Activated CD8-positive, alpha-beta memory T cell treated with anti-CD3 and anti-CD28 coated beads, Interleukin-2, amount 10 ng/mL, durations not matched to agents 7 days and 5 days (primary cell): ENCODE data around the gene KIF18B. TPM values are rescaled to one million over a fixed set of nuclear protein-coding genes. Genes with fewer than 3 reads are reported as not detected.
A peak's percentile ranks its signal among the peaks of the same experiment; 100 is the strongest.

Experiments
- ATAC-seq: fragments of 150-1000 bp; cut with Tn5 transposase; one replicate; pipeline ENCODE4 v1.10.0; 2021; ENCODE audit warnings: moderate library complexity
- CTCF ChIA-PET: fragments of 350-600 bp; sonication (Branson Sonifier 250); formaldehyde crosslinking; loops from one replicate; lab custom pipeline; 2021; ENCODE audit warnings: antibody characterized with exemption; lab: Charles Lee
- DNase-seq: peaks from one replicate; pipeline ENCODE4 v3.0.0-alpha.2; 2020
- H3K27ac Mint-ChIP-seq: one replicate; pipeline ENCODE4 v1.8.0; 2021; ENCODE audit warnings: mild to moderate bottlenecking, mixed read lengths
- H3K27me3 Mint-ChIP-seq: one replicate; pipeline ENCODE4 v1.8.0; 2021; ENCODE audit warnings: mixed read lengths
- H3K36me3 Mint-ChIP-seq: one replicate; pipeline ENCODE4 v1.8.0; 2021; ENCODE audit warnings: mild to moderate bottlenecking, mixed read lengths
- H3K4me1 Mint-ChIP-seq: one replicate; pipeline ENCODE4 v1.8.0; 2021; ENCODE audit warnings: mixed read lengths
- H3K4me3 Mint-ChIP-seq: one replicate; pipeline ENCODE4 v1.8.0; 2021; ENCODE audit warnings: mild to moderate bottlenecking, moderate library complexity, mixed read lengths
- H3K9me3 Mint-ChIP-seq: one replicate; pipeline ENCODE4 v1.8.0; 2022; ENCODE audit warnings: low read depth, mixed read lengths
- total RNA-seq, 2 experiments: library from RNA; stranded (reverse); gene quantifications; one replicate each; pipeline ENCODE4 v1.2.3, GENCODE V29; 2021

KIF18B gene
- total RNA-seq, 2 experiments from 2014 or later = 86.7 to 117 TPM

DNA sequence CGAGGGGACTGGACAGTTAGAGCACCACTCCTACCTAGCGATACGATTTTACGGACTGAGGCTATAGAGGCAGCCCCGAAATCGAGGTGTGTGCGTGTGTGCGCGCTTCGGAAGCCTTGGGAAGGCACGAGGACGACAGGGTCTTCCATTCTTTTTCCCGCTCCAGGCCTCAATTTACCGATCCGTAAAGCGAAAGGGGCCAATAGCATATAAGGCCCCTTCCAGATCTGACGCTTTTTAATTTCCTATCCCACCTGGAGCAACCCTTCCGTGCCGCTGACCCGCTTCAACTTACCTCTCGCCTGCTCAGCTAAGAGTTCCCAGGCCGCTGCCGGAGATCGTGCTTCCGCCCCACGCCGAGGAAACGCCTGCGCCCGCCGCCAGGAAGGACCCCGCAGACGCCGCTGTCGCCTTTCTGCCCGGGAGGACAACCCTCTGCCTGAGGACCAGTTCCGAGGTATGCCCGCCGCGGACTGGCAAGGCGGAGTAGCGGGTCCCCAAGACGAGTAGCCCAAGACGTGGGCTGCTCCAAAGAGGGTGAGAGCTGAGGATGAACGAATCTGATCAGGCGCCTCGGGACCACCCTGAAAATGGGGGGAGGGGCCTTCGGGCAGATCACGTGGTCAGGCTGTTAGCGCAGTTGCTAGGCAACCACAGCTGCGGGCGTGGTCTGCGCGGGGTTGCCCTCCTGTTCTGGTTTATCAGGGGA lies 48.3 kb downstream of the KIF18B start, which contains the start of gene EFTUD2:
Gene EFTUD2, minus strand, starts transcription at position 372 of the 709 bp plus-strand sequence. CDS start 4,924 bp downstream, outside the sequence.
- DNase-seq (peak; percentile 94), ATAC-seq (peak; percentile 97)
- Mint-ChIP-seq H3K27ac (peak within 1 kb of the TSS; percentile 99), H3K36me3 (peaks cover 11% of the 10 kb centered on the region), H3K9me3 (no peaks in the 10 kb centered on the region), H3K27me3 (peaks cover 8% of the 10 kb centered on the region), H3K4me3 (peak within 1 kb of the TSS; percentile 85), H3K4me1 (peaks cover 29% of the 10 kb centered on the region)
- CTCF ChIA-PET = interaction anchor here (0.9 to 3.5 kb wide), 13 partner anchors 9 to 236 kb away, joined by 3 to 12 read pairs (median 4); partner anchors contain the start of gene ACBD4

GRCh38 chr17:44898768-44899073 lies 48.9 kb downstream of the KIF18B start:
- CTCF ChIA-PET = interaction anchor here (0.9 to 3.5 kb wide), 11 partner anchors 9 to 237 kb away, joined by 3 to 12 read pairs (median 6); partner anchors contain the start of gene ACBD4
- Mint-ChIP-seq H3K9me3 (no peaks in the 10 kb centered on the region), H3K4me3 (peak overlapping the region; percentile 85), H3K27ac (peak overlapping the region; percentile 99), H3K36me3 (peaks cover 11% of the 10 kb centered on the region), H3K4me1 (peaks cover 29% of the 10 kb centered on the region), H3K27me3 (peaks cover 8% of the 10 kb centered on the region)
- ATAC-seq = no peak
- DNase-seq = peak; percentile 53

- ATAC-seq (no peak), DNase-seq (no peak)
- Mint-ChIP-seq H3K27me3 (no peaks in the 10 kb centered on the region), H3K36me3 (peaks cover 27% of the 10 kb centered on the region), H3K27ac (no peak overlapping the region), H3K9me3 (no peaks in the 10 kb centered on the region), H3K4me3 (no peak overlapping the region), H3K4me1 (peaks cover 25% of the 10 kb centered on the region)
- CTCF ChIA-PET = interaction anchor here (1.3 to 2.2 kb wide), 4 partner anchors 13 to 119 kb away, joined by 3 to 7 read pairs (median 5); no protein-coding TSS in a partner anchor
Measured at GRCh38 chr17:44894642-44895041, 52.9 kb downstream of the KIF18B start.

- no peak for ATAC-seq
- CTCF ChIA-PET = interaction anchor here (1.3 to 1.5 kb wide), 2 partner anchors 11 to 207 kb away, joined by 3 read pairs; no protein-coding TSS in a partner anchor
- no peak overlapping the region for H3K27ac Mint-ChIP-seq
Measured at GRCh38 chr17:44892250-44892649, 55.3 kb downstream of the KIF18B start.

GRCh38 chr17:44889003-44889402 lies 58.6 kb downstream of the KIF18B start:
- Mint-ChIP-seq H3K4me3 (no peak overlapping the region), H3K4me1 (peaks cover 13% of the 10 kb centered on the region), H3K9me3 (no peaks in the 10 kb centered on the region), H3K27me3 (no peaks in the 10 kb centered on the region), H3K27ac (no peak overlapping the region), H3K36me3 (peaks cover 32% of the 10 kb centered on the region)
- CTCF ChIA-PET = interaction anchor here (1.2 kb wide), 1 partner anchor 114 kb away, joined by 4 read pairs; no protein-coding TSS in a partner anchor
- DNase-seq (no peak), ATAC-seq (no peak)

More at GRCh38 chr17:44892250-44892649, 55.3 kb downstream of the KIF18B start:
- peaks cover 27% of the 10 kb centered on the region for H3K36me3 Mint-ChIP-seq
- H3K4me3 Mint-ChIP-seq = no peak overlapping the region
- no peaks in the 10 kb centered on the region for H3K27me3 Mint-ChIP-seq
- no peaks in the 10 kb centered on the region for H3K9me3 Mint-ChIP-seq
- DNase-seq = no peak
- peaks cover 16% of the 10 kb centered on the region for H3K4me1 Mint-ChIP-seq

GRCh38 chr17:44887971-44888954 lies 59.3 kb downstream of the KIF18B start:
- Mint-ChIP-seq H3K36me3 (peaks cover 34% of the 10 kb centered on the region), H3K9me3 (no peaks in the 10 kb centered on the region), H3K27me3 (no peaks in the 10 kb centered on the region), H3K4me3 (no peak overlapping the region), H3K27ac (no peak overlapping the region), H3K4me1 (peaks cover 13% of the 10 kb centered on the region)
- CTCF ChIA-PET = interaction anchor here (1.0 to 1.9 kb wide), 4 partner anchors 9 to 133 kb away, joined by 3 to 7 read pairs (median 4); no protein-coding TSS in a partner anchor
- DNase-seq (peak; percentile 63), ATAC-seq (peak; percentile 78)

- Mint-ChIP-seq H3K9me3 (no peaks in the 10 kb centered on the region), H3K27ac (no peak overlapping the region), H3K4me3 (no peak overlapping the region), H3K27me3 (no peaks in the 10 kb centered on the region), H3K4me1 (peaks cover 13% of the 10 kb centered on the region), H3K36me3 (peaks cover 37% of the 10 kb centered on the region)
- DNase-seq = no peak
- CTCF ChIA-PET = interaction anchor here (0.6 to 1.9 kb wide), 3 partner anchors 8 to 160 kb away, joined by 3 to 7 read pairs (median 4); no protein-coding TSS in a partner anchor
- no peak for ATAC-seq
Measured at GRCh38 chr17:44887016-44887415, 60.6 kb downstream of the KIF18B start.

- Mint-ChIP-seq H3K27me3 (no peaks in the 10 kb centered on the region), H3K9me3 (no peaks in the 10 kb centered on the region), H3K36me3 (peaks cover 41% of the 10 kb centered on the region), H3K4me1 (peaks cover 10% of the 10 kb centered on the region), H3K27ac (no peak overlapping the region), H3K4me3 (no peak overlapping the region)
- DNase-seq (no peak), ATAC-seq (no peak)
- CTCF ChIA-PET = interaction anchor here (0.6 to 1.1 kb wide), 4 partner anchors 11 to 165 kb away, joined by 3 to 6 read pairs (median 4); no protein-coding TSS in a partner anchor
Measured at GRCh38 chr17:44884941-44885340, 62.6 kb downstream of the KIF18B start.

- no peaks in the 10 kb centered on the region for H3K27me3 Mint-ChIP-seq
- H3K27ac Mint-ChIP-seq = no peak overlapping the region
- peaks cover 55% of the 10 kb centered on the region for H3K36me3 Mint-ChIP-seq
- H3K4me3 Mint-ChIP-seq = no peak overlapping the region
- H3K9me3 Mint-ChIP-seq = no peaks in the 10 kb centered on the region
- ATAC-seq (no peak), DNase-seq (no peak)
- H3K4me1 Mint-ChIP-seq = no peaks in the 10 kb centered on the region
- CTCF ChIA-PET = interaction anchor here (0.6 to 1.4 kb wide), 9 partner anchors 10 to 144 kb away, joined by 3 to 7 read pairs (median 3); no protein-coding TSS in a partner anchor
Measured at GRCh38 chr17:44881145-44881544, 66.4 kb downstream of the KIF18B start.

GRCh38 chr17:44880062-44880461 lies 67.5 kb downstream of the KIF18B start:
- ATAC-seq (no peak), DNase-seq (no peak)
- Mint-ChIP-seq H3K9me3 (no peaks in the 10 kb centered on the region), H3K4me1 (no peaks in the 10 kb centered on the region), H3K27me3 (no peaks in the 10 kb centered on the region), H3K27ac (peak overlapping the region; percentile 1), H3K36me3 (peaks cover 58% of the 10 kb centered on the region), H3K4me3 (no peak overlapping the region)
- CTCF ChIA-PET = interaction anchor here (1.4 to 3.7 kb wide), 5 partner anchors 19 to 140 kb away, joined by 6 to 29 read pairs (median 7); partner anchors contain the start of gene EFTUD2

DNA sequence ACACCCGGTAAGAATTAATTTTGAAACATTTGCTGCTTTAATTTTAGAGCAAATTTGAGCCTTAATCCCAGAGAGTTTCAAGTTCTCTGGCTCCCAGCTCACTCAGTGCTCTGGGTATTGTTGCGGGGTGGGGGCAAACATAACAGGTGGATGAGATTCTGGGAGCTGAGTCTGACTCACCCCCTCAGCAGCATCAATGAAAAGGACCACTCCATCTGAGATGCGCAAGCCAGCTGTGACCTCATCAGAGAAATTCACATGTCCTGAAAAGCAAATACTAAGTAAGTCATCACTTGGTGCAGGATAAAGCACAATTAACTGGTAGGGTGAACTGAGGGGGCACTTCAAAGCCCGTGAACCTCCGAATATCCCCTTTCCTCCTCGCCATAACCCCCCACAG lies 68.2 kb downstream of the KIF18B start:
- no peaks in the 10 kb centered on the region for H3K4me1 Mint-ChIP-seq
- H3K36me3 Mint-ChIP-seq = peaks cover 52% of the 10 kb centered on the region
- H3K27ac Mint-ChIP-seq = no peak overlapping the region
- no peaks in the 10 kb centered on the region for H3K27me3 Mint-ChIP-seq
- H3K4me3 Mint-ChIP-seq = no peak overlapping the region
- ATAC-seq = no peak
- no peak for DNase-seq
- no peaks in the 10 kb centered on the region for H3K9me3 Mint-ChIP-seq
- CTCF ChIA-PET = interaction anchor here (1.0 to 3.7 kb wide), 13 partner anchors 8 to 184 kb away, joined by 3 to 29 read pairs (median 5); partner anchors contain the start of genes DBF4B and EFTUD2

DNA sequence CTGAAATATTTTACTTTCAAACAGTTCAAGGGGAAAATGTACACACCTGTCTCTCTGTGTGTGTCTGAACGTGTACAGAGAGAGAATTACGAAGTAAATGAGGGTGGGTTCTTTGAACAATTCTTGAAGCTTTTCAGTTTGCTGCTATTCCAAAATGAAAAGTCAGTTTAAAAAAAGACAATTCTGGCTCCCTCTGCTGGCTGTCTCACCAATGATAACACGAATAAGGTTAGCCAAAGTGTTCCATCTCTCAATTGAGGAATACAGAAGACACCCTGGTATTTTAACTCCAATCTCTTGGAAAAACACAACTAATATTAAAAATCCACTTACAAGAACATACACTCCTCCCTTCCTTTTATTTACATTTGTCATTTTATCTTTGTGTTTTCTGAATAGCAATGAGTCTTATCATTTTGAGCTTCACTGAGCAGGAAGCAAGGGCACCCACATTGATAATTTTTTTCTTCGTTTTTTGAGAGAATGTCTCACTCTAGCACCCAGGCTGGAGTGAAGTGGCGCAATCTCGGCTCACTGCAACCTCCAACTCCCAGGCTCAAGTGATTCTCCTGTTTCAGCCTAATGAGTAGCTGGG lies 68.8 kb downstream of the KIF18B start:
- ATAC-seq (no peak), DNase-seq (peak; percentile 47)
- H3K9me3 Mint-ChIP-seq = no peaks in the 10 kb centered on the region
- H3K27me3 Mint-ChIP-seq = no peaks in the 10 kb centered on the region
- peaks cover 51% of the 10 kb centered on the region for H3K36me3 Mint-ChIP-seq
- CTCF ChIA-PET = interaction anchor here (0.7 to 3.7 kb wide), 20 partner anchors 9 to 184 kb away, joined by 3 to 29 read pairs (median 4); partner anchors contain the start of genes DBF4B and EFTUD2
- no peaks in the 10 kb centered on the region for H3K4me1 Mint-ChIP-seq
- peak overlapping the region; percentile 37 for H3K27ac Mint-ChIP-seq
- no peak overlapping the region for H3K4me3 Mint-ChIP-seq
